K562 (cell line): Measurements from ENCODE around the gene PTPN20. TPM values are rescaled to one million over a fixed set of nuclear protein-coding genes. Genes with fewer than 3 reads are reported as not detected.

Experiments
- ARID2 ChIP-seq: fragments of 450-650 bp; IDR thresholded peaks from 2 replicates; pipeline ENCODE4 v1.6.1; 2017; ENCODE audit warnings: antibody characterized with exemption, mild to moderate bottlenecking
- ESRRB ChIP-seq: fragments of 250-450 bp; sonication (Bioruptor Pico); IDR thresholded peaks from 2 replicates; pipeline ENCODE4 v1.5.0; 2020; ENCODE audit warnings: mild to moderate bottlenecking, moderate library complexity, borderline replicate concordance
- EWSR1 ChIP-seq: fragments of 450-650 bp; IDR thresholded peaks from 2 replicates; pipeline ENCODE4 v1.6.1; 2018; ENCODE audit warnings: borderline replicate concordance, mild to moderate bottlenecking, low read depth, moderate library complexity; ENCODE audit not compliant: partially characterized antibody
- KLF16 ChIP-seq: IDR thresholded peaks from 2 replicates; pipeline ENCODE4 v1.6.1; 2016; ENCODE audit warnings: antibody characterized with exemption
- LARP7 ChIP-seq: fragments of 450-650 bp; IDR thresholded peaks from 2 replicates; pipeline ENCODE4 v1.6.1; 2016
- SMC3 ChIP-seq: conservative IDR thresholded peaks from 2 replicates; pipeline ENCODE4 v1.6.1; 2011; ENCODE audit warnings: low read depth, low read length, improper control_type of control experiment; ENCODE audit not compliant: insufficient read depth
- TEAD4 ChIP-seq, 2 experiments: sonication (generic) in 1 of 2; formaldehyde crosslinking in 1 of 2; IDR thresholded peaks; 2 replicates each; pipeline versions ENCODE4 v1.6.1 to v1.8.0; 2012 to 2022; ENCODE audit warnings: borderline replicate concordance in 1 of 2, inconsistent platforms in 1 of 2, low read length in 1 of 2, mild to moderate bottlenecking in 1 of 2, missing genetic modification reagents in 1 of 2
- ZNF124 ChIP-seq: sonication (generic); formaldehyde crosslinking; IDR thresholded peaks from 2 replicates; pipeline ENCODE4 v1.8.1; 2022; ENCODE audit warnings: missing genetic modification reagents
- ZNF408 ChIP-seq: fragments of 250-450 bp; sonication (Bioruptor Pico); IDR thresholded peaks from 2 replicates; pipeline ENCODE4 v1.4.0; 2020; ENCODE audit warnings: low read depth, mild to moderate bottlenecking, moderate library complexity
- polyA plus RNA-seq, 8 experiments: library from polyadenylated mRNA; depleted of rRNA in 4 of 8; stranded (reverse) in 5 of 8; unstranded in 3 of 8; fragments of >200 nt; fragmentation: Nextera tagmentation in 2 of 8; fragmentation: Illumina TruSeq in 1 of 8; extraction: Ambion mirVana in 2 of 8; extraction: Trizol in 1 of 8; gene quantifications; 2 replicates each; pipeline versions ENCODE4 v1.2.1 to v1.2.3, GENCODE V29; 2011 to 2014; ENCODE audit warnings: inconsistent platforms in 1 of 8, missing spikeins in 1 of 8
- total RNA-seq, 7 experiments: library from RNA; depleted of rRNA in 6 of 7; stranded (reverse); fragments of >200 nt in 6 of 7; fragmentation: Illumina TruSeq in 2 of 7; extraction: Trizol in 2 of 7; gene quantifications; 2 replicates each; pipeline versions ENCODE4 v1.2.1 to v1.2.3, GENCODE V29; 2011 to 2021; ENCODE audit warnings: low replicate concordance in 1 of 7
- TF ChIP-seq, protein P1 (sequence below): fragments of 200-400 bp; formaldehyde crosslinking; IDR thresholded peaks from 2 replicates; pipeline ENCODE4 v1.6.1; 2017; ENCODE audit warnings: mild to moderate bottlenecking, low read depth, low read length, moderate library complexity
- TF ChIP-seq, protein P2 (sequence below): fragments of 250-450 bp; sonication (Bioruptor Pico); IDR thresholded peaks from 2 replicates; pipeline ENCODE4 v1.5.0; 2021
- TF ChIP-seq, protein P3 (sequence below): fragments of 250-450 bp; sonication (Bioruptor Pico); IDR thresholded peaks from 2 replicates; pipeline ENCODE4 v1.5.1; 2021; ENCODE audit warnings: mild to moderate bottlenecking
- TF ChIP-seq, protein P4 (sequence below), 2 experiments: fragments of 450-650 bp in 1 of 2; sonication (generic) in 1 of 2; formaldehyde crosslinking in 1 of 2; IDR thresholded peaks in 1 of 2; conservative IDR thresholded peaks in 1 of 2; 2 replicates each; pipeline versions ENCODE4 v1.6.1 to v1.8.1; 2016 to 2023; ENCODE audit warnings: mild to moderate bottlenecking in 2 of 2, moderate library complexity in 2 of 2, inconsistent platforms in 1 of 2, missing genetic modification reagents in 1 of 2
- TF ChIP-seq, protein P5 (sequence below): sonication (generic); formaldehyde crosslinking; IDR thresholded peaks from 2 replicates; pipeline ENCODE4 v1.8.0; 2022; ENCODE audit warnings: mild to moderate bottlenecking, missing genetic modification reagents, borderline replicate concordance
- TF ChIP-seq, protein P6 (sequence below): fragments of 450-650 bp; IDR thresholded peaks from 2 replicates; pipeline ENCODE4 v1.6.1; 2018; ENCODE audit warnings: mild to moderate bottlenecking, low read depth; ENCODE audit not compliant: partially characterized antibody

PTPN20 gene
- total and polyA plus RNA-seq, 9 of the 15 experiments (the other 6 are each of a cell fraction or from before 2014, with no cell fraction given): 0.03 to 0.18 (median 0.10) TPM; not detected in 6

DNA sequence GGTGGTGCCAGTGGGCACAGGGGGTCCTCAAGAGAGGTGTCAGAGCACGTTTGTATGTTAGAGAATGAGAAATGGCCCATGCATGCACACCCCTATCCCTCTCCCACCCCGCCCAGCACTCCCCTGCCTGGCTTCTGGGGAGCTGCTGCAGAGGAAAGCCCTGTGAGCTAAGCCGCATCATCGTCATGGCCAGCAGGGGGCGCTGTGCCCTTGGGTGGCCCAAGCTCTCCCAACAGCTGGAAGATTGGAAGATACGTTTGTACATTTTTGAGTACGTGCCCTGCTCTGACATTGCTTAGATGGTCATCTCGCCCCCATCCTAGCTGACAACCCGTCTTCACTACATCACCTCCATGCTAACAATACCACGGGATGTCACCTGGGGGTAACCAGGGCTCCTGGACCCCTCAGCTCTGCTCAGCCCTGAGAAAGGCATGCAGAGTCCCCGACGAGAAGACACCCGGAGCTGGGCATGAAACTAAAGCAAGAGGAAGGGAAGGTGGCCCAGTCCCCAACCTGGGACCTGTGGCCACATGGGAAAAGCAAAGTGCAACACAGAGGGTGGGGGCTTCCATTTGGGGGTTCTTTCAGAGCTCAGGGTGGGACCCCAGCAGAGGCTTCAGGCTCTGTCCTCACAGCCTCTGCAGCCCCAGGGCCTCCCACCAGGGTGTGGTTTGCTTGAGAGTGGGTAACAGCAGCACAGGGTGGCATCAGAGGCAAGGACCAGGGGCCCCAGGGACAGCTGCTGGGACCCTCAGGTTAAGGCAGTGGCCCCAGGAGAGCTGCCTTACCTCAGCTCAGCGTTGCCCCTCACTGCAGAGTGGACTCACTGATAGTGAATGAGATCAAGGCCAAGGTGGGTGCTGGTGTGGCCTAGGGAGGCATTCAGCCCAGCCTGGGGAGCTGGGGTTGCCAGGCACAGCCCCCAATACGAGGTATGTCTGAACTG is 136.6 kb downstream of the PTPN20 start (continued):
- TF ChIP-seq, protein P1, sequence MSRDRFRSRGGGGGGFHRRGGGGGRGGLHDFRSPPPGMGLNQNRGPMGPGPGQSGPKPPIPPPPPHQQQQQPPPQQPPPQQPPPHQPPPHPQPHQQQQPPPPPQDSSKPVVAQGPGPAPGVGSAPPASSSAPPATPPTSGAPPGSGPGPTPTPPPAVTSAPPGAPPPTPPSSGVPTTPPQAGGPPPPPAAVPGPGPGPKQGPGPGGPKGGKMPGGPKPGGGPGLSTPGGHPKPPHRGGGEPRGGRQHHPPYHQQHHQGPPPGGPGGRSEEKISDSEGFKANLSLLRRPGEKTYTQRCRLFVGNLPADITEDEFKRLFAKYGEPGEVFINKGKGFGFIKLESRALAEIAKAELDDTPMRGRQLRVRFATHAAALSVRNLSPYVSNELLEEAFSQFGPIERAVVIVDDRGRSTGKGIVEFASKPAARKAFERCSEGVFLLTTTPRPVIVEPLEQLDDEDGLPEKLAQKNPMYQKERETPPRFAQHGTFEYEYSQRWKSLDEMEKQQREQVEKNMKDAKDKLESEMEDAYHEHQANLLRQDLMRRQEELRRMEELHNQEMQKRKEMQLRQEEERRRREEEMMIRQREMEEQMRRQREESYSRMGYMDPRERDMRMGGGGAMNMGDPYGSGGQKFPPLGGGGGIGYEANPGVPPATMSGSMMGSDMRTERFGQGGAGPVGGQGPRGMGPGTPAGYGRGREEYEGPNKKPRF: no peak
- TF ChIP-seq EWSR1 (no peak), TEAD4 (IDR thresholded peaks at IDR 0.05; ENCODE audit: low read length) (no peak), TEAD4 (CRISPR knock-in tag; IDR thresholded peaks at IDR 0.05; ENCODE audit: borderline replicate concordance) (no peak), ZNF408 (CRISPR knock-in tag) (no peak), SMC3 (peak; percentile 85), ARID2 (0 out of 2 replicates have a peak, but pooled peaks have one; percentile 29), LARP7 (no peak), ZNF124 (CRISPR knock-in tag) (no peak), KLF16 (0 out of 2 replicates have a peak, but pooled peaks have one; percentile 14), ESRRB (CRISPR knock-in tag) (no peak)
- TF ChIP-seq, protein P2, sequence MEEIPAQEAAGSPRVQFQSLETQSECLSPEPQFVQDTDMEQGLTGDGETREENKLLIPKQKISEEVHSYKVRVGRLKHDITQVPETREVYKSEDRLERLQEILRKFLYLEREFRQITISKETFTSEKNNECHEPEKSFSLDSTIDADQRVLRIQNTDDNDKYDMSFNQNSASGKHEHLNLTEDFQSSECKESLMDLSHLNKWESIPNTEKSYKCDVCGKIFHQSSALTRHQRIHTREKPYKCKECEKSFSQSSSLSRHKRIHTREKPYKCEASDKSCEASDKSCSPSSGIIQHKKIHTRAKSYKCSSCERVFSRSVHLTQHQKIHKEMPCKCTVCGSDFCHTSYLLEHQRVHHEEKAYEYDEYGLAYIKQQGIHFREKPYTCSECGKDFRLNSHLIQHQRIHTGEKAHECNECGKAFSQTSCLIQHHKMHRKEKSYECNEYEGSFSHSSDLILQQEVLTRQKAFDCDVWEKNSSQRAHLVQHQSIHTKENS (CRISPR knock-in tag): no peak
- TF ChIP-seq, protein P3, sequence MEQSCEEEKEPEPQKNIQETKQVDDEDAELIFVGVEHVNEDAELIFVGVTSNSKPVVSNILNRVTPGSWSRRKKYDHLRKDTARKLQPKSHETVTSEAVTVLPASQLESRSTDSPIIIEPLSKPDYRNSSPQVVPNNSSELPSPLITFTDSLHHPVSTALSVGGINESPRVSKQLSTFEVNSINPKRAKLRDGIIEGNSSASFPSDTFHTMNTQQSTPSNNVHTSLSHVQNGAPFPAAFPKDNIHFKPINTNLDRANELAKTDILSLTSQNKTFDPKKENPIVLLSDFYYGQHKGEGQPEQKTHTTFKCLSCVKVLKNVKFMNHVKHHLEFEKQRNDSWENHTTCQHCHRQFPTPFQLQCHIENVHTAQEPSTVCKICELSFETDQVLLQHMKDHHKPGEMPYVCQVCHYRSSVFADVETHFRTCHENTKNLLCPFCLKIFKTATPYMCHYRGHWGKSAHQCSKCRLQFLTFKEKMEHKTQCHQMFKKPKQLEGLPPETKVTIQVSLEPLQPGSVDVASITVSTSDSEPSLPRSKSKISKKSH: no peak
- TF ChIP-seq, protein P4, sequence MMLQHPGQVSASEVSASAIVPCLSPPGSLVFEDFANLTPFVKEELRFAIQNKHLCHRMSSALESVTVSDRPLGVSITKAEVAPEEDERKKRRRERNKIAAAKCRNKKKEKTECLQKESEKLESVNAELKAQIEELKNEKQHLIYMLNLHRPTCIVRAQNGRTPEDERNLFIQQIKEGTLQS (IDR thresholded peaks at IDR 0.05): no peak
- TF ChIP-seq, protein P4 (CRISPR knock-in tag; conservative IDR thresholded peaks at IDR 0.05): no peak
- TF ChIP-seq, protein P5, sequence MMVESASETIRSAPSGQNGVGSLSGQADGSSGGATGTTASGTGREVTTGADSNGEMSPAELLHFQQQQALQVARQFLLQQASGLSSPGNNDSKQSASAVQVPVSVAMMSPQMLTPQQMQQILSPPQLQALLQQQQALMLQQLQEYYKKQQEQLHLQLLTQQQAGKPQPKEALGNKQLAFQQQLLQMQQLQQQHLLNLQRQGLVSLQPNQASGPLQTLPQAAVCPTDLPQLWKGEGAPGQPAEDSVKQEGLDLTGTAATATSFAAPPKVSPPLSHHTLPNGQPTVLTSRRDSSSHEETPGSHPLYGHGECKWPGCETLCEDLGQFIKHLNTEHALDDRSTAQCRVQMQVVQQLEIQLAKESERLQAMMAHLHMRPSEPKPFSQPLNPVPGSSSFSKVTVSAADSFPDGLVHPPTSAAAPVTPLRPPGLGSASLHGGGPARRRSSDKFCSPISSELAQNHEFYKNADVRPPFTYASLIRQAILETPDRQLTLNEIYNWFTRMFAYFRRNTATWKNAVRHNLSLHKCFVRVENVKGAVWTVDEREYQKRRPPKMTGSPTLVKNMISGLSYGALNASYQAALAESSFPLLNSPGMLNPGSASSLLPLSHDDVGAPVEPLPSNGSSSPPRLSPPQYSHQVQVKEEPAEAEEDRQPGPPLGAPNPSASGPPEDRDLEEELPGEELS: no peak
- TF ChIP-seq, protein P6, sequence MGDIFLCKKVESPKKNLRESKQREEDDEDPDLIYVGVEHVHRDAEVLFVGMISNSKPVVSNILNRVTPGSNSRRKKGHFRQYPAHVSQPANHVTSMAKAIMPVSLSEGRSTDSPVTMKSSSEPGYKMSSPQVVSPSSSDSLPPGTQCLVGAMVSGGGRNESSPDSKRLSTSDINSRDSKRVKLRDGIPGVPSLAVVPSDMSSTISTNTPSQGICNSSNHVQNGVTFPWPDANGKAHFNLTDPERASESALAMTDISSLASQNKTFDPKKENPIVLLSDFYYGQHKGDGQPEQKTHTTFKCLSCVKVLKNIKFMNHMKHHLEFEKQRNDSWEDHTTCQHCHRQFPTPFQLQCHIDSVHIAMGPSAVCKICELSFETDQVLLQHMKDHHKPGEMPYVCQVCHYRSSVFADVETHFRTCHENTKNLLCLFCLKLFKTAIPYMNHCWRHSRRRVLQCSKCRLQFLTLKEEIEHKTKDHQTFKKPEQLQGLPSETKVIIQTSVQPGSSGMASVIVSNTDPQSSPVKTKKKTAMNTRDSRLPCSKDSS: no peak
